Astrocyte of the cerebellum (primary cell): ENCODE data around the gene IGFBP3.

Experiments
- DNase-seq: peaks from one replicate; pipeline ENCODE4 v3.0.0-alpha.2; 2011; ENCODE audit warnings: low read depth
- H3K4me3 ChIP-seq: 2 replicates; pipeline ENCODE4 v1.5.1; 2011; ENCODE audit warnings: mild to moderate bottlenecking, low read depth, low read length, moderate library complexity
- CTCF ChIP-seq: IDR thresholded peaks from 2 replicates; pipeline ENCODE4 v1.5.1; 2012; ENCODE audit warnings: low read length, low read depth, moderate library complexity, mild to moderate bottlenecking; ENCODE audit errors: missing control alignments
- in situ Hi-C: cut with HindIII; loops from 2 replicates; pipeline ENCODE4 v1.10.0; 2017; ENCODE audit warnings: low sequenced_read_pairs

IGFBP3 gene

GRCh38 chr7:45919231-45919784 is 1.8 kb downstream of the IGFBP3 start:
- in situ Hi-C loops = no loop called here
- H3K4me3 ChIP-seq = peak overlapping the region; percentile 57
- no peak for TF ChIP-seq CTCF
- DNase-seq = no peak

GRCh38 chr7:45918556-45918955 is 2.5 kb downstream of the IGFBP3 start:
- peak overlapping the region; percentile 57 for H3K4me3 ChIP-seq
- TF ChIP-seq CTCF = no peak
- in situ Hi-C loops = no loop called here
- DNase-seq = no peak

- peak; percentile 94 for TF ChIP-seq CTCF
- DNase-seq = peak; percentile 45
- H3K4me3 ChIP-seq = peak overlapping the region; percentile 57
- in situ Hi-C loops = no loop called here
Measured at GRCh38 chr7:45917658-45918057, 3.4 kb downstream of the IGFBP3 start.

GRCh38 chr7:45917064-45917463 is 4.0 kb downstream of the IGFBP3 start:
- no peak for DNase-seq
- in situ Hi-C loops = no loop called here
- no peak overlapping the region for H3K4me3 ChIP-seq
- TF ChIP-seq CTCF = no peak

- DNase-seq = no peak
- in situ Hi-C loops = no loop called here
- no peak overlapping the region for H3K4me3 ChIP-seq
- no peak for TF ChIP-seq CTCF
Measured at GRCh38 chr7:45915606-45916005, 5.5 kb downstream of the IGFBP3 start.

GRCh38 chr7:45914911-45915310 is 6.2 kb downstream of the IGFBP3 start:
- no peak for TF ChIP-seq CTCF
- in situ Hi-C loops = no loop called here
- H3K4me3 ChIP-seq = no peak overlapping the region
- DNase-seq = no peak
